ENCODE results near the gene NT5M.

NT5M gene

DNA sequence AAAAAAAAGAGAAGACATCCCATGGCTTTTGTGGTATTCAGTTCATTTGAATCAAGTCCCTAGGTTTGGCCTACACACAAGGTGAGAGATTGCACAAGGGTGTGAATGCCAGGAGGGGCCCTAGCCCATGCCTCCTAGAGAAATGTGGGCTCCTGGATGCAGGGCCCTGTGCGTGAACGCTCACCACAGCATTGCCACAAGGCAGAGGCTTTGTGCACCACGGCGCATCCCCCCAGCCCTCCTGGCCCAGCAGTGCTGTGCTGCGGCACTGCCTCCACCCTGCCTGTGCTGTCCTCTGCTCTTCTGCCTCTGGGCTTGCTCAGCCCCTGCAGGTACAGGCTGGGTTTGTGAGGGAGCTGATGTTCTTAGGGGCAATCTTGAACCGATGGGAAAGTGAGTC is 92.7 kb downstream of the NT5M start:
- H3K4me3 ChIP-seq (ENCODE audit: low read depth, low read length) = no peak overlapping the region
- no peak for DNase-seq (ENCODE audit: low read depth)
- TF ChIP-seq, protein P1, sequence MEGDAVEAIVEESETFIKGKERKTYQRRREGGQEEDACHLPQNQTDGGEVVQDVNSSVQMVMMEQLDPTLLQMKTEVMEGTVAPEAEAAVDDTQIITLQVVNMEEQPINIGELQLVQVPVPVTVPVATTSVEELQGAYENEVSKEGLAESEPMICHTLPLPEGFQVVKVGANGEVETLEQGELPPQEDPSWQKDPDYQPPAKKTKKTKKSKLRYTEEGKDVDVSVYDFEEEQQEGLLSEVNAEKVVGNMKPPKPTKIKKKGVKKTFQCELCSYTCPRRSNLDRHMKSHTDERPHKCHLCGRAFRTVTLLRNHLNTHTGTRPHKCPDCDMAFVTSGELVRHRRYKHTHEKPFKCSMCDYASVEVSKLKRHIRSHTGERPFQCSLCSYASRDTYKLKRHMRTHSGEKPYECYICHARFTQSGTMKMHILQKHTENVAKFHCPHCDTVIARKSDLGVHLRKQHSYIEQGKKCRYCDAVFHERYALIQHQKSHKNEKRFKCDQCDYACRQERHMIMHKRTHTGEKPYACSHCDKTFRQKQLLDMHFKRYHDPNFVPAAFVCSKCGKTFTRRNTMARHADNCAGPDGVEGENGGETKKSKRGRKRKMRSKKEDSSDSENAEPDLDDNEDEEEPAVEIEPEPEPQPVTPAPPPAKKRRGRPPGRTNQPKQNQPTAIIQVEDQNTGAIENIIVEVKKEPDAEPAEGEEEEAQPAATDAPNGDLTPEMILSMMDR (IDR thresholded peaks at IDR 0.05; ENCODE audit: low read depth, low read length, missing control alignments) = no peak
